Measurements from ENCODE around the gene GPX2.

DNA sequence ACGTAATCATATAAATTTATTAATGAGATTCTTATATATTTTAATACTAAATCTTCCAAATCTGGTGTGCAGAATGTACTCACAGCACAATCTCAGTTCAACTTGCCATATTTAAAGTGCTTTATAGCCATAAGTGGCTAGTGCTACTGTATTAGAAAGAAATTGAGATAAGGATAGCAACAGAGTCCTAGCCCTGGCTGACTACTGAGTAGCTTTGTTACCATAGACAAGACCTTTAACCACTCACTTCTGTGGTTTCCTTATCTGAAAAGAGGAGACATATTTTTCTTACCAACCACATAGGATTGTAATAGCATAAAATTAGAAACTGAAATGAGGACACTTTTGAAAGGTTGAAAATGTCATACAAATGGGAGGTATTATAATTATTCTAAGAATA is 30.3 kb downstream of the GPX2 start:
- TF ChIP-seq ZFX (IDR thresholded peaks at IDR 0.05; ENCODE audit: borderline replicate concordance) = no peak
- TF ChIP-seq, protein P1, sequence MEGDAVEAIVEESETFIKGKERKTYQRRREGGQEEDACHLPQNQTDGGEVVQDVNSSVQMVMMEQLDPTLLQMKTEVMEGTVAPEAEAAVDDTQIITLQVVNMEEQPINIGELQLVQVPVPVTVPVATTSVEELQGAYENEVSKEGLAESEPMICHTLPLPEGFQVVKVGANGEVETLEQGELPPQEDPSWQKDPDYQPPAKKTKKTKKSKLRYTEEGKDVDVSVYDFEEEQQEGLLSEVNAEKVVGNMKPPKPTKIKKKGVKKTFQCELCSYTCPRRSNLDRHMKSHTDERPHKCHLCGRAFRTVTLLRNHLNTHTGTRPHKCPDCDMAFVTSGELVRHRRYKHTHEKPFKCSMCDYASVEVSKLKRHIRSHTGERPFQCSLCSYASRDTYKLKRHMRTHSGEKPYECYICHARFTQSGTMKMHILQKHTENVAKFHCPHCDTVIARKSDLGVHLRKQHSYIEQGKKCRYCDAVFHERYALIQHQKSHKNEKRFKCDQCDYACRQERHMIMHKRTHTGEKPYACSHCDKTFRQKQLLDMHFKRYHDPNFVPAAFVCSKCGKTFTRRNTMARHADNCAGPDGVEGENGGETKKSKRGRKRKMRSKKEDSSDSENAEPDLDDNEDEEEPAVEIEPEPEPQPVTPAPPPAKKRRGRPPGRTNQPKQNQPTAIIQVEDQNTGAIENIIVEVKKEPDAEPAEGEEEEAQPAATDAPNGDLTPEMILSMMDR (IDR thresholded peaks at IDR 0.05) = no peak

Measured in 22Rv1 (cell line).